ENCODE measurements around the gene MLLT3.

DNA sequence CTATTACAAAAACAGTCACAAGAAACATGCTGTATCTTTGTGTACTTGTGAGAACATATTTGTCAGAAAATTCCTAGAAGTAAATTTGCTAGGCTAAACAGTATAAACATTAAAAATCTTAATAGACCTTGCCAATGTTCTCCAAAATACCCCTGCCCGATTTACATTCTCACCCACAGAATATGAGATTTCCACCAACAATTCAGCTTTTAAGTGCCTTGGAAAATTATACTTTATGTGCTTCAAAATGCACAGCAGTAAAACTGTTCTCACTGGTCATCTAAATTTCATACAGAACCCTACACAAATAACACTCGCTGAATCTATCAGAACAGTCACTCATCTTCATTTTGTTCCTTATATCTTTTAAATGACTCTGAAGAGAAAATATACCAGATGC is 5.5 kb downstream of the MLLT3 start:
- TF ChIP-seq, protein P1, sequence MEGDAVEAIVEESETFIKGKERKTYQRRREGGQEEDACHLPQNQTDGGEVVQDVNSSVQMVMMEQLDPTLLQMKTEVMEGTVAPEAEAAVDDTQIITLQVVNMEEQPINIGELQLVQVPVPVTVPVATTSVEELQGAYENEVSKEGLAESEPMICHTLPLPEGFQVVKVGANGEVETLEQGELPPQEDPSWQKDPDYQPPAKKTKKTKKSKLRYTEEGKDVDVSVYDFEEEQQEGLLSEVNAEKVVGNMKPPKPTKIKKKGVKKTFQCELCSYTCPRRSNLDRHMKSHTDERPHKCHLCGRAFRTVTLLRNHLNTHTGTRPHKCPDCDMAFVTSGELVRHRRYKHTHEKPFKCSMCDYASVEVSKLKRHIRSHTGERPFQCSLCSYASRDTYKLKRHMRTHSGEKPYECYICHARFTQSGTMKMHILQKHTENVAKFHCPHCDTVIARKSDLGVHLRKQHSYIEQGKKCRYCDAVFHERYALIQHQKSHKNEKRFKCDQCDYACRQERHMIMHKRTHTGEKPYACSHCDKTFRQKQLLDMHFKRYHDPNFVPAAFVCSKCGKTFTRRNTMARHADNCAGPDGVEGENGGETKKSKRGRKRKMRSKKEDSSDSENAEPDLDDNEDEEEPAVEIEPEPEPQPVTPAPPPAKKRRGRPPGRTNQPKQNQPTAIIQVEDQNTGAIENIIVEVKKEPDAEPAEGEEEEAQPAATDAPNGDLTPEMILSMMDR (IDR thresholded peaks at IDR 0.05), result no peak
- no peak for TF ChIP-seq POLR2A (IDR thresholded peaks at IDR 0.05)

Data from right lobe of liver (tissue), 4 donors.